ENCODE results near the gene ACADM. TPM values are rescaled to one million over a fixed set of nuclear protein-coding genes. Genes with fewer than 3 reads are reported as not detected.
A peak's percentile ranks its signal among the peaks of the same experiment; 100 is the strongest.
"Not testable (repeated sequence)": the region's sequence is repeated elsewhere in the genome, so short reads cannot be mapped to it uniquely, and the experiment has no call there.

Gene ACADM
- total RNA-seq (10 to 100 TPM; 16.6 to 29.3 (median 23.0) TPM), total RNA-seq (15.4 to 92.3 (median 32.9) reads per million in 29 experiments)
- total RNA-seq (2013) = 40.8 TPM

DNA sequence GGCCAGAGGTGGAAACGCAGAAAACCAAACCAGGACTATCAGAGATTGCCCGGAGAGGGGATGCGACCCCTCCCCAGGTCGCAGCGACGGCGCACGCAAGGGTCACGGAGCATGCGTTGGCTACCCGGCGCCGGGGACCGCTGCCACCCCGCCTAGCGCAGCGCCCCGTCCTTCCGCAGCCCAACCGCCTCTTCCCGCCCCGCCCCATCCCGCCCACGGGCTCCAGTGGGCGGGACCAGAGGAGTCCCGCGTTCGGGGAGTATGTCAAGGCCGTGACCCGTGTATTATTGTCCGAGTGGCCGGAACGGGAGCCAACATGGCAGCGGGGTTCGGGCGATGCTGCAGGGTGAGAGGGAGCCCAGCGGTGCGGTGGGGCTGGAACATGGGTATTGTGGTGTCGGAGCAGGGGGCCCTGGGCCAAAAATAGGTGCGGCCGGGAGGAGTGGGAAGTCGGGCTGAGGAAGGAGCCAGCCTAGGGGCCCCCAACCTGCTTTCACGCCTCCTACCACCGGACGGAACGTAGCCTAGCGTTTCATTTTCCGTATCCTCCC is at the start of gene ACADM:
Gene ACADM, plus strand, starts transcription at position 238 of the 551 bp plus-strand sequence. Its CDS starts 79 bp downstream, at position 317.
- Histone ChIP-seq H3K27ac (ENCODE audit: low read length) (peak within 1 kb of the TSS; percentile 81), H3K4me3 (ENCODE audit: control insufficient read depth in 1 of 2, extremely low read depth in 1 of 2, low read length in 1 of 2) (peak within 1 kb of the TSS; percentile 90 to 97), H3K36me3 (ENCODE audit: control insufficient read depth in 2 of 2, extremely low read depth in 1 of 2, insufficient read depth in 1 of 2, low read length in 1 of 2) (no peaks in the 10 kb centered on the region), H3K27me3 (replicated peaks in 1 of 2; ENCODE audit: control insufficient read depth in 2 of 2, extremely low read depth in 1 of 2, insufficient read depth in 2 of 2, low read length in 1 of 2) (no peaks in the 10 kb centered on the region), H3K9me3 (no peaks in the 10 kb centered on the region), H3K4me1 (ENCODE audit: control insufficient read depth in 1 of 2, extremely low read depth in 1 of 2, insufficient read depth in 2 of 2, low read length in 2 of 2) (peaks cover 10 to 25% of the 10 kb centered on the region in 2 experiments)
- Mint-ChIP-seq H3K27me3 (no peaks in the 10 kb centered on the region), H3K27ac (peak within 1 kb of the TSS; percentile 92 to 96), H3K36me3 (no peaks in the 10 kb centered on the region), H3K9me3 (no peaks in the 10 kb centered on the region), H3K4me1 (peaks cover 54 to 59% (median 54%) of the 10 kb centered on the region in 3 donors), H3K4me3 (peak within 1 kb of the TSS; percentile 91 to 99 (median 95))
- peak; percentile 95 to 98 (median 98) for ATAC-seq (replicated peaks in 1 of 4)
- POLR2A ChIA-PET = interaction anchor here (0.6 kb wide), 2 partner anchors 65 kb away, joined by 6 to 8 read pairs; no protein-coding TSS in a partner anchor
- DNase-seq = peak; percentile 61 to 86 (median 75)
- CTCF ChIA-PET = no interaction called here
- 1% methylated on average over 39 of the region's 48 CpGs for WGBS (ENCODE audit: insufficient coverage)

DNA sequence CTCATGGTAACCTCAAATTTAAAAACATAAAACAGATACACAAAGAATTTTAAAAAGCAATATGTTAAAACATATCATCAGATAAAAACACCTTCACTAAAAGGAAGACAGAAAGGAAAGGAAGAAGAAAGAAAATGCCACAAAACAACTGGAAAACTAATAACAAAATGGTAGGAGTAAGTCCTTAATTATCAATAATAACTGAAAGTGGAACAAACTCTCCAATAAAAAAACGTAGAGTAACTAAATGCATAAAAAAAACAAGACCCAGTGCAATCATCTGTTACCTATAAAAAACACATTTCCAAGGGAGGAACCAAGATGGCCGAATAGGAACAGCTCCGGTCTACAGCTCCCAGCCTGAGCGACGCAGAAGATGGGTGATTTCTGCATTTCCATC is 47.1 kb upstream of the ACADM start:
- no CpG with 5 or more reads among the region's 5 CpGs for WGBS (ENCODE audit: insufficient coverage)
- Mint-ChIP-seq H3K4me3 (no peak overlapping the region), H3K4me1 (no peaks in the 10 kb centered on the region), H3K27me3 (peaks cover 11 to 19% of the 10 kb centered on the region in 2 donors), H3K36me3 (no peaks in the 10 kb centered on the region), H3K27ac (no peak overlapping the region), H3K9me3 (peaks cover 0 to 3% (median 0%) of the 10 kb centered on the region in 3 donors)
- ATAC-seq (replicated peaks in 1 of 4) = no peak
- H3K36me3 ChIP-seq (ENCODE audit: control insufficient read depth in 2 of 2, extremely low read depth in 1 of 2, insufficient read depth in 1 of 2, low read length in 1 of 2) = no peaks in the 10 kb centered on the region
- no peaks in the 10 kb centered on the region for H3K4me1 ChIP-seq (ENCODE audit: control insufficient read depth in 1 of 2, extremely low read depth in 1 of 2, insufficient read depth in 2 of 2, low read length in 2 of 2)
- POLR2A ChIA-PET = no interaction called here
- no peak overlapping the region for H3K27ac ChIP-seq (ENCODE audit: low read length)
- H3K4me3 ChIP-seq (ENCODE audit: control insufficient read depth in 1 of 2, extremely low read depth in 1 of 2, low read length in 1 of 2) = no peak overlapping the region
- CTCF ChIA-PET = no interaction called here
- H3K9me3 ChIP-seq = no peaks in the 10 kb centered on the region
- no peaks in the 10 kb centered on the region for H3K27me3 ChIP-seq (replicated peaks in 1 of 2; ENCODE audit: control insufficient read depth in 2 of 2, extremely low read depth in 1 of 2, insufficient read depth in 2 of 2, low read length in 1 of 2)
- DNase-seq = no peak

GRCh38 chr1:75677964-75678363 is 46.5 kb upstream of the ACADM start:
- H3K36me3 ChIP-seq (ENCODE audit: control insufficient read depth in 2 of 2, extremely low read depth in 1 of 2, insufficient read depth in 1 of 2, low read length in 1 of 2); H3K27ac Mint-ChIP-seq: not testable (repeated sequence)

DNA sequence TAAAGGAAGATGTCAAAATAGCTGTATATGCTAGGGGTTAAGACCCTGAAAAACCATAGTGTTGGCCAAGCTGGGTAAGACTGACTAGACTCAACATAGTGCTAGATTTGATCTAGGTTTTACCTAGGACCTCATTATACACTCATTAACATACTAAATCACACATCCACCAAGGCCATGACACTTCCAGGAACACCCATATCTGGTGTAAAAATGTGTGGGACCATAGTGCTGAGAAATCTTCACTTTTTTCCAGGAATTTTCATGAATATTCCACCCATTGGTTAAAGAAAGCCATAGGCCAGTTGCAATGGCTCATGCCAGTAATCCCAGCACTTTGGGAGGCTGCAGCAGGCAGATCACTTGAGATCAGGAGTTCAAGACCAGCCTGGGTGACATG is 34.0 kb upstream of the ACADM start:
- Mint-ChIP-seq H3K27me3 (peaks cover 4 to 5% of the 10 kb centered on the region in 2 donors), H3K4me3 (no peak overlapping the region), H3K36me3 (no peaks in the 10 kb centered on the region), H3K27ac (no peak overlapping the region), H3K9me3 (peaks cover 0 to 2% (median 0%) of the 10 kb centered on the region in 3 donors), H3K4me1 (no peaks in the 10 kb centered on the region)
- ChIA-PET CTCF (no interaction called here), POLR2A (no interaction called here)
- no peaks in the 10 kb centered on the region for H3K9me3 ChIP-seq
- no peaks in the 10 kb centered on the region for H3K27me3 ChIP-seq (replicated peaks in 1 of 2; ENCODE audit: control insufficient read depth in 2 of 2, extremely low read depth in 1 of 2, insufficient read depth in 2 of 2, low read length in 1 of 2)
- H3K4me1 ChIP-seq (ENCODE audit: control insufficient read depth in 1 of 2, extremely low read depth in 1 of 2, insufficient read depth in 2 of 2, low read length in 2 of 2) = no peaks in the 10 kb centered on the region
- no peak overlapping the region for H3K4me3 ChIP-seq (ENCODE audit: control insufficient read depth in 1 of 2, extremely low read depth in 1 of 2, low read length in 1 of 2)
- no peak for DNase-seq
- no peak overlapping the region for H3K27ac ChIP-seq (ENCODE audit: low read length)
- no peak for ATAC-seq (replicated peaks in 1 of 4)
- H3K36me3 ChIP-seq (ENCODE audit: control insufficient read depth in 2 of 2, extremely low read depth in 1 of 2, insufficient read depth in 1 of 2, low read length in 1 of 2) = no peaks in the 10 kb centered on the region

More at GRCh38 chr1:75677964-75678363, 46.5 kb upstream of the ACADM start:
- H3K27ac ChIP-seq (ENCODE audit: low read length); H3K4me3 Mint-ChIP-seq; DNase-seq; H3K9me3 Mint-ChIP-seq; H3K27me3 ChIP-seq (replicated peaks in 1 of 2; ENCODE audit: control insufficient read depth in 2 of 2, extremely low read depth in 1 of 2, insufficient read depth in 2 of 2, low read length in 1 of 2); H3K4me1 Mint-ChIP-seq; H3K9me3 ChIP-seq; CTCF ChIA-PET; H3K36me3 Mint-ChIP-seq; POLR2A ChIA-PET; ATAC-seq (replicated peaks in 1 of 4); H3K4me3 ChIP-seq (ENCODE audit: control insufficient read depth in 1 of 2, extremely low read depth in 1 of 2, low read length in 1 of 2); H3K4me1 ChIP-seq (ENCODE audit: control insufficient read depth in 1 of 2, extremely low read depth in 1 of 2, insufficient read depth in 2 of 2, low read length in 2 of 2): not testable (repeated sequence)
- peaks cover 11 to 19% of the 10 kb centered on the region in 2 donors for H3K27me3 Mint-ChIP-seq
- WGBS (ENCODE audit: insufficient coverage) = no CpG with 5 or more reads among the region's 10 CpGs

DNA sequence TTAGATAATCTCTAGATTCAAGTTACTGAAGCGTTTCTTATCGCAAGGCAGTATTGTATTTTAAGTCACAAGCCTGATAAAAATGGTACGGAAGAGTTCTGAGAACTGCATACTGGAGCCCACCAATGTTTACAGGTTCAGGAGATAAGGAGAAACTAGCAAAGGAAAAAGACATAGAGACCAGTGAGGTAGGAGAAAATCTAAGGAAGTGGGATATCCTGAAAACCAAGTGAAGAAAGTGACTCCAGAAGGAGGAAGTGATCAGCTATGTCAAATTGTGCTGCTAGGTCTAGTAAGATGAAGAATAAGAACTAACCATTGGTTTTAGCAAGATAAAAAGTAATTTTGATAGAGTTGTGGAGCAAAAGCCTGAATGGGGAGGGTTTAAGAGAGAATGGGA is 31.0 kb upstream of the ACADM start:
- no peak for ATAC-seq (replicated peaks in 1 of 4)
- Mint-ChIP-seq H3K4me1 (no peaks in the 10 kb centered on the region), H3K27ac (no peak overlapping the region), H3K9me3 (no peaks in the 10 kb centered on the region), H3K36me3 (peaks cover 3% of the 10 kb centered on the region), H3K27me3 (peaks cover 6 to 21% of the 10 kb centered on the region in 2 donors), H3K4me3 (no peak overlapping the region)
- no peak for DNase-seq
- ChIA-PET CTCF (no interaction called here), POLR2A (no interaction called here)
- no peaks in the 10 kb centered on the region for H3K9me3 ChIP-seq
- H3K36me3 ChIP-seq (ENCODE audit: control insufficient read depth in 2 of 2, extremely low read depth in 1 of 2, insufficient read depth in 1 of 2, low read length in 1 of 2) = no peaks in the 10 kb centered on the region
- H3K27me3 ChIP-seq (replicated peaks in 1 of 2; ENCODE audit: control insufficient read depth in 2 of 2, extremely low read depth in 1 of 2, insufficient read depth in 2 of 2, low read length in 1 of 2) = peaks cover 0 to 5% of the 10 kb centered on the region in 2 experiments
- no peaks in the 10 kb centered on the region for H3K4me1 ChIP-seq (ENCODE audit: control insufficient read depth in 1 of 2, extremely low read depth in 1 of 2, insufficient read depth in 2 of 2, low read length in 2 of 2)
- H3K4me3 ChIP-seq (ENCODE audit: control insufficient read depth in 1 of 2, extremely low read depth in 1 of 2, low read length in 1 of 2) = no peak overlapping the region
- no peak overlapping the region for H3K27ac ChIP-seq (ENCODE audit: low read length)
- 100% methylated on average over 1 of the region's 3 CpGs for WGBS (ENCODE audit: insufficient coverage)

GRCh38 chr1:75696000-75696399 is 28.5 kb upstream of the ACADM start:
- Histone ChIP-seq H3K36me3 (ENCODE audit: control insufficient read depth in 2 of 2, extremely low read depth in 1 of 2, insufficient read depth in 1 of 2, low read length in 1 of 2) (no peaks in the 10 kb centered on the region), H3K27me3 (replicated peaks in 1 of 2; ENCODE audit: control insufficient read depth in 2 of 2, extremely low read depth in 1 of 2, insufficient read depth in 2 of 2, low read length in 1 of 2) (peaks cover 0 to 5% of the 10 kb centered on the region in 2 experiments), H3K9me3 (no peaks in the 10 kb centered on the region), H3K4me1 (ENCODE audit: control insufficient read depth in 1 of 2, extremely low read depth in 1 of 2, insufficient read depth in 2 of 2, low read length in 2 of 2) (no peaks in the 10 kb centered on the region), H3K27ac (ENCODE audit: low read length) (no peak overlapping the region), H3K4me3 (ENCODE audit: control insufficient read depth in 1 of 2, extremely low read depth in 1 of 2, low read length in 1 of 2) (no peak overlapping the region)
- H3K4me1 Mint-ChIP-seq = no peaks in the 10 kb centered on the region
- no CpG with 5 or more reads among the region's 3 CpGs for WGBS (ENCODE audit: insufficient coverage)
- H3K36me3 Mint-ChIP-seq = peaks cover 3% of the 10 kb centered on the region
- no peak overlapping the region for H3K27ac Mint-ChIP-seq
- H3K27me3 Mint-ChIP-seq = peaks cover 15 to 21% of the 10 kb centered on the region in 2 donors
- H3K4me3 Mint-ChIP-seq = no peak overlapping the region
- no peaks in the 10 kb centered on the region for H3K9me3 Mint-ChIP-seq
- CTCF ChIA-PET = no interaction called here
- POLR2A ChIA-PET = no interaction called here
- ATAC-seq (replicated peaks in 1 of 4) (no peak), DNase-seq (no peak)

- ChIA-PET CTCF (no interaction called here), POLR2A (no interaction called here)
- no peaks in the 10 kb centered on the region for H3K36me3 ChIP-seq (ENCODE audit: control insufficient read depth in 2 of 2, extremely low read depth in 1 of 2, insufficient read depth in 1 of 2, low read length in 1 of 2)
- Mint-ChIP-seq H3K27me3 (peaks cover 13 to 19% of the 10 kb centered on the region in 2 donors), H3K36me3 (no peaks in the 10 kb centered on the region), H3K4me3 (no peak overlapping the region), H3K9me3 (no peaks in the 10 kb centered on the region), H3K4me1 (no peaks in the 10 kb centered on the region), H3K27ac (no peak overlapping the region)
- H3K4me1 ChIP-seq (ENCODE audit: control insufficient read depth in 1 of 2, extremely low read depth in 1 of 2, insufficient read depth in 2 of 2, low read length in 2 of 2) = no peaks in the 10 kb centered on the region
- H3K27me3 ChIP-seq (replicated peaks in 1 of 2; ENCODE audit: control insufficient read depth in 2 of 2, extremely low read depth in 1 of 2, insufficient read depth in 2 of 2, low read length in 1 of 2) = peaks cover 0 to 6% of the 10 kb centered on the region in 2 experiments
- ATAC-seq (replicated peaks in 1 of 4) (no peak), DNase-seq (no peak)
- 67% methylated on average over 1 of the region's 2 CpGs for WGBS (ENCODE audit: insufficient coverage)
- H3K4me3 ChIP-seq (ENCODE audit: control insufficient read depth in 1 of 2, extremely low read depth in 1 of 2, low read length in 1 of 2) = no peak overlapping the region
- no peak overlapping the region for H3K27ac ChIP-seq (ENCODE audit: low read length)
- H3K9me3 ChIP-seq = no peaks in the 10 kb centered on the region
Measured at GRCh38 chr1:75707191-75707590, 17.3 kb upstream of the ACADM start.
